ENCODE data around the gene CA4. TPM values are rescaled to one million over a fixed set of nuclear protein-coding genes. Genes with fewer than 3 reads are reported as not detected.

The CA4 gene
- total and polyA plus RNA-seq, 2 of the 8 experiments (the other 6 are each of a cell fraction or from before 2014, with no cell fraction given): 3.6 to 4.2 TPM

- TF ChIP-seq SIN3A (conservative IDR thresholded peaks at IDR 0.05 in 1 of 2, IDR thresholded peaks at IDR 0.05 in 1 of 2; ENCODE audit: low read depth in 1 of 2, low read length in 2 of 2): no peak
- no peak for TF ChIP-seq MAFK (IDR thresholded peaks at IDR 0.05; ENCODE audit: low read depth, low read length)
- TF ChIP-seq TCF12 (IDR thresholded peaks at IDR 0.05; ENCODE audit: low read depth, low read length): no peak
- TF ChIP-seq EGR1 (IDR thresholded peaks at IDR 0.05; ENCODE audit: borderline replicate concordance, low read depth, low read length): no peak
- no peak for TF ChIP-seq EZH2 (IDR thresholded peaks at IDR 0.05; ENCODE audit: low read depth, low read length, severe bottlenecking)
- no peak for TF ChIP-seq SP1 (IDR thresholded peaks at IDR 0.05; ENCODE audit: low read depth, low read length)
These were observed 40.6 kb upstream of the CA4 start (continued) for GRCh38 chr17:60109161-60109560.
